OCI-LY7 (cell line): ENCODE measurements around the gene PIK3IP1. TPM values are rescaled to one million over a fixed set of nuclear protein-coding genes. Genes with fewer than 3 reads are reported as not detected.
"Not testable (repeated sequence)": the region's sequence is repeated elsewhere in the genome, so short reads cannot be mapped to it uniquely, and the experiment has no call there.

Experiments
- BruUV-seq: library from RNA; stranded (reverse); fragments of 400-500 nt; replicated peaks from 2 replicates; lab custom pipeline; 2021; lab: Mats Ljungman, UMichigan
- CTCF ChIA-PET: fragments of 300-600 bp; sonication (Branson Sonifier 250); formaldehyde crosslinking; loops from one replicate; lab custom pipeline; 2022; ENCODE audit warnings: antibody characterized with exemption; ENCODE audit not compliant: unreplicated experiment; lab: Charles Lee
- POLR2A ChIA-PET: fragments of 300-600 bp; sonication (Branson Sonifier 250); formaldehyde crosslinking; loops from one replicate; lab custom pipeline; 2022; ENCODE audit warnings: antibody characterized with exemption; lab: Charles Lee
- DNase-seq: peaks from one replicate; pipeline ENCODE4 v3.0.0-alpha.2; 2015; ENCODE audit warnings: low spot score
- H2AFZ ChIP-seq: fragments of 200-600 bp; sonication (generic), shearing (Covaris generic); 2 replicates; pipeline ENCODE4 v1.6.1; 2014; ENCODE audit warnings: mild to moderate bottlenecking, antibody characterized with exemption, low read length, moderate library complexity
- H3K27ac ChIP-seq: fragments of 200-600 bp; sonication (generic); 2 replicates; pipeline ENCODE4 v1.5.1; 2014; ENCODE audit warnings: mixed run types, low read depth, mild to moderate bottlenecking, moderate library complexity, low read length, inconsistent platforms; ENCODE audit not compliant: poor library complexity, severe bottlenecking
- H3K36me3 ChIP-seq: fragments of 200-600 bp; sonication (generic); 2 replicates; pipeline ENCODE4 v1.6.1; 2014; ENCODE audit warnings: mild to moderate bottlenecking, antibody characterized with exemption, low read length, moderate library complexity, mixed read lengths; ENCODE audit not compliant: insufficient read depth
- H3K4me1 ChIP-seq: fragments of 200-600 bp; sonication (generic); 2 replicates; pipeline ENCODE4 v1.5.1; 2014; ENCODE audit warnings: mild to moderate bottlenecking, low read length; ENCODE audit not compliant: insufficient read depth, poor library complexity, severe bottlenecking
- H3K4me2 ChIP-seq: fragments of 200-600 bp; sonication (generic); 2 replicates; pipeline ENCODE4 v1.6.1; 2014; ENCODE audit warnings: mild to moderate bottlenecking, low read length
- H3K4me3 ChIP-seq: fragments of 200-600 bp; sonication (generic); 2 replicates; pipeline ENCODE4 v1.5.1; 2014; ENCODE audit warnings: mild to moderate bottlenecking, low read depth, low read length; ENCODE audit not compliant: poor library complexity, severe bottlenecking
- H3K79me2 ChIP-seq: fragments of 200-600 bp; sonication (generic); 2 replicates; pipeline ENCODE4 v1.6.1; 2016; ENCODE audit warnings: low read depth, mild to moderate bottlenecking, low read length, moderate library complexity, mixed read lengths; ENCODE audit not compliant: insufficient read depth
- H3K9me2 ChIP-seq: fragments of 200-600 bp; sonication (generic); 2 replicates; pipeline ENCODE4 v1.6.1; 2016; ENCODE audit warnings: mild to moderate bottlenecking, low read length, mixed read lengths; ENCODE audit not compliant: insufficient read depth
- H3K9me3 ChIP-seq: fragments of 200-600 bp; sonication (generic); 2 replicates; pipeline ENCODE4 v1.6.1; 2014; ENCODE audit warnings: mild to moderate bottlenecking, mixed run types, low read length, mixed read lengths
- H4K20me1 ChIP-seq: fragments of 200-600 bp; sonication (generic); 2 replicates; pipeline ENCODE4 v1.6.1; 2014; ENCODE audit warnings: mild to moderate bottlenecking, antibody characterized with exemption, low read length, moderate library complexity, mixed read lengths; ENCODE audit not compliant: insufficient read depth
- CTCF ChIP-seq: fragments of 200-600 bp; sonication (generic); conservative IDR thresholded peaks from 2 replicates; pipeline ENCODE4 v1.5.1; 2014; ENCODE audit warnings: mild to moderate bottlenecking, antibody characterized with exemption, low read length, moderate library complexity, mixed read lengths
- EZH2phosphoT487 ChIP-seq: fragments of 200-600 bp; sonication (generic); IDR thresholded peaks from 2 replicates; pipeline ENCODE4 v1.6.1; 2018; ENCODE audit warnings: low read depth, borderline replicate concordance, mild to moderate bottlenecking, mixed run types, antibody characterized with exemption, low read length, moderate library complexity, mixed read lengths
- intact Hi-C: fragments of 100-400 bp; cut with micrococcal nuclease; formaldehyde crosslinking; loops from one replicate; pipeline ENCODE4 v1.10.0; 2022; ENCODE audit not compliant: unreplicated experiment
- total RNA-seq, 2 experiments: library from RNA; depleted of rRNA in 1 of 2; stranded (reverse); fragments of >200 nt in 1 of 2; shearing (Covaris generic) in 1 of 2; gene quantifications; 2 replicates each; pipeline ENCODE4 v1.2.3, GENCODE V29; 2014 to 2022

The PIK3IP1 gene
- total RNA-seq, 2 experiments from 2014 or later, result 17.1 to 20.4 TPM

- Histone ChIP-seq H3K4me2 (no peak overlapping the region), H3K9me3 (no peaks in the 10 kb centered on the region), H3K79me2 (no peaks in the 10 kb centered on the region), H3K27ac (no peak overlapping the region), H4K20me1 (no peaks in the 10 kb centered on the region), H3K36me3 (no peaks in the 10 kb centered on the region), H3K4me3 (no peak overlapping the region), H3K9me2 (no peaks in the 10 kb centered on the region), H2AFZ (no peak overlapping the region), H3K4me1 (no peaks in the 10 kb centered on the region)
- no TSS peak for BruUV-seq
- ChIA-PET POLR2A (interaction anchor here (0.8 to 1.2 kb wide), 3 partner anchors 13 to 32 kb away, joined by 3 to 6 read pairs (median 4); no protein-coding TSS in a partner anchor), CTCF (interaction anchor here (1.2 kb wide), 1 partner anchor 11 kb away, joined by 3 read pairs; no protein-coding TSS in a partner anchor)
- TF ChIP-seq CTCF (no peak), EZH2phosphoT487 (no peak)
- DNase-seq, result no peak
- intact Hi-C loops, result no loop called here
Measured at GRCh38 chr22:31239771-31240370, 52.4 kb downstream of the PIK3IP1 start.

DNA sequence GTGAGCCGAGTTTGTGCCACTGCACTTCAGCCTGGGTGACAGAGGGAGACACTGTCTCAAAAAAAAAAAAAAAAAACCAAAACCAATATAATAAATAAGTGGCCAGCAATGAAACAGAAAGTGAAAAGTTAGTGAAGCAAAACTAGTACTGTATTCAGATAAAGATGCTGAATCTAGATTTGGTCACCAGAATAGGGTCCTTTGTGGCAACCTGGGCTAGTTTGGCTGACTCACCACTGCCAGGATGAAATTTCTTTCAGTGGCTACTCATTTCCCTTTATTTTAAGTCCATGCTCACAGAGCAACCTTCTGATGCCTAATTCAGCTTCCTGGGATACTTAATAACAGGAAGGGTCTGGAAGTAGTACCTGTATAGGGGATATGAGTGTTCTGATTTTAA lies 54.2 kb downstream of the PIK3IP1 start:
- no peaks in the 10 kb centered on the region for H3K9me3 ChIP-seq
- intact Hi-C loops, result no loop called here
- BruUV-seq, result no TSS peak
- H3K27ac ChIP-seq, result no peak overlapping the region
- no peaks in the 10 kb centered on the region for H4K20me1 ChIP-seq
- no peak overlapping the region for H3K4me3 ChIP-seq
- H3K4me1 ChIP-seq, result no peaks in the 10 kb centered on the region
- POLR2A ChIA-PET, result no interaction called here
- H3K4me2 ChIP-seq, result no peak overlapping the region
- no peaks in the 10 kb centered on the region for H3K79me2 ChIP-seq
- H3K9me2 ChIP-seq, result no peaks in the 10 kb centered on the region
- no peak for TF ChIP-seq CTCF
- TF ChIP-seq EZH2phosphoT487, result no peak
- no peak overlapping the region for H2AFZ ChIP-seq
- DNase-seq, result no peak
- CTCF ChIA-PET, result no interaction called here
- no peaks in the 10 kb centered on the region for H3K36me3 ChIP-seq

DNA sequence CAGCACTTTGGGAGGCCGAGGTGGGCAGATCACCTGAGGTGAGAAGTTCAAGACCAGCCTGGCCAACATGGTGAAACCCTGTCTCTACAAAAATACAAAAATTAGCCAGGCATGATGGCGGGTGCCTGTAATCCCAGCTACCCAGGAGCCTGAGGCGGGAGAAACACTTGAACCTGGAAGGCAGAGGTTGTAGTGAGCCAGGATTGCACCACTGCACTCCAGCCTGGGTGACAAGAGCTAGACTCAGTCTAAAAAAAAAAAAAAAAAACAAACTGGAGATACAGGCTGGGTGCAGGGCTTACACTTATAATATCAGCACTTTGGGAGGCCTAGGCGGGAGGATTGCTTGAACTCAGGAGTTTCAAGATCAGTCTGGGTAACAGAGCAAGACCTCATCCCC lies 56.2 kb downstream of the PIK3IP1 start:
- H3K36me3 ChIP-seq, H3K4me3 ChIP-seq, H3K9me3 ChIP-seq, DNase-seq, H4K20me1 ChIP-seq, H3K9me2 ChIP-seq, POLR2A ChIA-PET, intact Hi-C loops, H3K4me1 ChIP-seq, BruUV-seq, H3K27ac ChIP-seq, H3K4me2 ChIP-seq, CTCF ChIA-PET, H2AFZ ChIP-seq, H3K79me2 ChIP-seq: not testable (repeated sequence)
